HepG2 (cell line): ENCODE results near the gene CTSW. TPM values are rescaled to one million over a fixed set of nuclear protein-coding genes. Genes with fewer than 3 reads are reported as not detected.

Experiments
- ATAC-seq: fragments of 200-7000 bp; cut with Tn5 transposase; 3 replicates; pipeline ENCODE4 v1.9.1; 2020; ENCODE audit warnings: mild to moderate bottlenecking, moderate library complexity
- BruUV-seq: library from RNA; stranded (reverse); fragments of 400-500 nt; replicated peaks from 2 replicates; lab custom pipeline; 2021; lab: Mats Ljungman, UMichigan
- CTCF ChIA-PET: fragments of 300-600 bp; formaldehyde crosslinking; extraction: SDS; loops from one replicate; lab custom pipeline; 2021; ENCODE audit warnings: low total read pairs, inconsistent platforms, low intra/inter-chr PET ratio; lab: Yijun Ruan, JAX
- POLR2A ChIA-PET: fragments of 350-600 bp; sonication (Branson Sonifier 250); formaldehyde crosslinking; loops from one replicate; lab custom pipeline; 2020; ENCODE audit warnings: antibody characterized with exemption, inconsistent platforms; lab: Yijun Ruan, JAX
- DNase-seq: peaks from one replicate; pipeline ENCODE4 v3.0.0-alpha.2; 2015; ENCODE audit warnings: low spot score
- FAIRE-seq: peaks from 3 replicates; lab custom pipeline; 2011; peaks lifted over from hg19 to GRCh38; lab: Jason Lieb, UNC
- H2AFZ ChIP-seq: one replicate; pipeline ENCODE4 v1.6.1; 2011; ENCODE audit warnings: low read length, inconsistent platforms
- H3K27ac ChIP-seq: fragments of 300-600 bp; 3 replicates; pipeline ENCODE4 v1.8.0; 2011; ENCODE audit warnings: mixed run types, mild to moderate bottlenecking, mixed read lengths, low read length, inconsistent platforms; ENCODE audit not compliant: insufficient read depth; ENCODE audit errors: extremely low read length
- H3K27me3 ChIP-seq, 2 experiments: fragments of 200-600 bp in 1 of 2; 2 replicates in 1 of 2; 3 replicates in 1 of 2; pipeline versions ENCODE4 v1.6.0 to v1.8.0; 2011; ENCODE audit warnings: low read length in 2 of 2, mild to moderate bottlenecking in 2 of 2, moderate library complexity in 2 of 2, inconsistent platforms in 1 of 2; ENCODE audit not compliant: insufficient read depth in 2 of 2, control insufficient read depth in 1 of 2
- H3K36me3 ChIP-seq, 2 experiments: fragments of 200-600 bp in 1 of 2; replicated peaks in 1 of 2; 2 replicates in 1 of 2; 3 replicates in 1 of 2; pipeline versions ENCODE4 v1.5.1 to v1.8.0; 2011; ENCODE audit warnings: low read length in 2 of 2, inconsistent platforms in 1 of 2; ENCODE audit not compliant: insufficient read depth in 2 of 2, control insufficient read depth in 1 of 2
- H3K4me1 ChIP-seq: 2 replicates; pipeline ENCODE4 v1.5.1; 2012; ENCODE audit warnings: low read length, inconsistent platforms; ENCODE audit not compliant: insufficient read depth
- H3K4me2 ChIP-seq: 2 replicates; pipeline ENCODE4 v1.6.0; 2011; ENCODE audit warnings: low read depth, low read length, inconsistent platforms
- H3K4me3 ChIP-seq, 3 experiments: fragments of 200-600 bp in 1 of 3; sonication (generic), shearing (Covaris generic) in 1 of 3; replicated peaks in 1 of 3; 2 replicates each; pipeline ENCODE4 v1.5.1; 2011 to 2016; ENCODE audit warnings: low read length in 3 of 3, inconsistent platforms in 2 of 3, low read depth in 2 of 3, mild to moderate bottlenecking in 2 of 3, control low read depth in 1 of 3, mixed read lengths in 1 of 3; ENCODE audit not compliant: insufficient read depth in 1 of 3
- H3K79me2 ChIP-seq: one replicate; pipeline ENCODE4 v1.6.1; 2011; ENCODE audit warnings: low read length, inconsistent platforms; ENCODE audit not compliant: insufficient read depth
- H3K9ac ChIP-seq: 2 replicates; pipeline ENCODE4 v1.6.0; 2011; ENCODE audit warnings: mild to moderate bottlenecking, low read depth, low read length, inconsistent platforms; ENCODE audit not compliant: insufficient read depth
- H3K9me3 ChIP-seq: 2 replicates; pipeline ENCODE4 v1.5.1; 2012; ENCODE audit warnings: mild to moderate bottlenecking, low read length
- H4K20me1 ChIP-seq: 2 replicates; pipeline ENCODE4 v1.6.0; 2011; ENCODE audit warnings: inconsistent platforms, mild to moderate bottlenecking, low read length, moderate library complexity; ENCODE audit not compliant: insufficient read depth
- FOXK1 ChIP-seq: sonication (generic); formaldehyde crosslinking; IDR thresholded peaks from 2 replicates; pipeline ENCODE4 v1.4.0; 2020; ENCODE audit warnings: low read depth, missing genetic modification reagents, borderline replicate concordance
- HNRNPL ChIP-seq: fragments of 200-400 bp; formaldehyde crosslinking; IDR thresholded peaks from 2 replicates; pipeline ENCODE4 v1.6.1; 2017; ENCODE audit warnings: mild to moderate bottlenecking, low read depth, low read length
- NR2F1 ChIP-seq, 2 experiments: fragments of 450-650 bp in 1 of 2; formaldehyde crosslinking in 1 of 2; IDR thresholded peaks; 2 replicates each; pipeline versions ENCODE4 v1.5.0 to v1.6.1; 2016 to 2020; ENCODE audit warnings: mild to moderate bottlenecking in 1 of 2, missing compliant biosample characterization in 1 of 2, missing genetic modification reagents in 1 of 2, moderate library complexity in 1 of 2
- ZNF616 ChIP-seq: sonication (generic); formaldehyde crosslinking; IDR thresholded peaks from 2 replicates; pipeline ENCODE4 v1.5.0; 2020; ENCODE audit warnings: low read depth, mild to moderate bottlenecking, missing genetic modification reagents
- WGBS: methylation state at CpG from one replicate; pipeline ENCODE4 v1.1.6; 2017; ENCODE audit warnings: low lambda C conversion rate; 5-methylcytosine and 5-hydroxymethylcytosine counted together
- in situ Hi-C: cut with HindIII; loops from 2 replicates; pipeline ENCODE4 v1.10.0; 2017; ENCODE audit warnings: low pct_unique_long_range_greater_than_20kb; ENCODE audit not compliant: extremely low pct_ligation_motif_present
- intact Hi-C: fragments of 100-400 bp; cut with micrococcal nuclease; formaldehyde crosslinking; loops from one replicate; pipeline ENCODE4 v1.10.0; 2022; ENCODE audit not compliant: unreplicated experiment
- polyA plus RNA-seq, 8 experiments: library from polyadenylated mRNA; depleted of rRNA in 3 of 8; stranded (reverse) in 7 of 8; unstranded in 1 of 8; fragments of >200 nt; fragmentation: Illumina TruSeq in 4 of 8; extraction: Trizol in 4 of 8; gene quantifications; 2 replicates each; pipeline versions ENCODE4 v1.2.1 to v1.2.3, GENCODE V29; 2011 to 2016; ENCODE audit warnings: low read depth in 4 of 8, missing spikeins in 1 of 8, mixed read lengths in 1 of 8; ENCODE audit not compliant: insufficient read depth in 1 of 8
- total RNA-seq, 5 experiments: library from RNA; depleted of rRNA; stranded (reverse); fragments of >200 nt; fragmentation: Illumina TruSeq; extraction: Trizol; gene quantifications; 2 replicates each; pipeline ENCODE4 v1.2.3, GENCODE V29; 2016; ENCODE audit warnings: low read depth in 1 of 5
- TF ChIP-seq, protein P1 (sequence below): sonication (generic); formaldehyde crosslinking; conservative IDR thresholded peaks from 2 replicates; pipeline ENCODE4 v1.8.0; 2022; ENCODE audit warnings: mild to moderate bottlenecking, moderate library complexity, missing genetic modification reagents

The CTSW gene
- total and polyA plus RNA-seq, 2 of the 13 experiments (the other 11 are each of a cell fraction or from before 2014, with no cell fraction given): 0.09 TPM; not detected in 1

DNA sequence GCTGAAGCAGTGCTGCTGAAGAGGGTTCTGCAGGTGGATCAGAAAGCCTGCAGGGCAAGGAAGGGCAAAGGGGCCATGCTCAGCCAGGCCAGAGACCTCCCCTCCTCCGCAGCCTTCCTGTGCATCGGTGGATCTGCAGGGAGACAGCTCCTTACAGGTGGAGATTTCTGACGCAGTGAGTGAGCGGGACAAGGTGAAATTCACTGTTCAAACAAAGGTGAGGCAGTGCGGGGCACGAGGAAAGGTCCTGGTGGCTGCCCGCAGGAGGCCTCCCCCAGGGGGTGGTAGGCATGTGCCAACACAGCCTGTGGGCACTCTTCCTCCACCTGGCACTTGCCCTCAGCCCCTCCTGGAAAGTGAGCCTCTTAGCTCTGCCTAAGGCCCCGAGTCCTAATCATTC lies 30.3 kb upstream of the CTSW start:
- in situ Hi-C loops: no loop called here
- no peaks in the 10 kb centered on the region for H3K79me2 ChIP-seq
- H3K27ac ChIP-seq: no peak overlapping the region
- no TSS peak for BruUV-seq
- ChIA-PET CTCF (no interaction called here), POLR2A (interaction anchor here (1.2 to 4.1 kb wide), 5 partner anchors 9 to 129 kb away, joined by 3 to 21 read pairs (median 8); partner anchors contain the start of genes CFL1, MUS81 and RNASEH2C)
- DNase-seq (no peak), ATAC-seq (peak; percentile 16), FAIRE-seq (no peak)
- H4K20me1 ChIP-seq: peaks cover 17% of the 10 kb centered on the region
- TF ChIP-seq FOXK1 (CRISPR knock-in tag) (no peak), ZNF616 (CRISPR knock-in tag) (0 out of 2 replicates have a peak, but pooled peaks have one; percentile 12), HNRNPL (peak; percentile 66; the same call in 1 of the 2 replicates), NR2F1 (CRISPR knock-in tag; IDR thresholded peaks at IDR 0.05) (0 out of 4 replicates have a peak, but pooled peaks of 1 of the 2 experiments have one; percentile 13)
- TF ChIP-seq, protein P1, sequence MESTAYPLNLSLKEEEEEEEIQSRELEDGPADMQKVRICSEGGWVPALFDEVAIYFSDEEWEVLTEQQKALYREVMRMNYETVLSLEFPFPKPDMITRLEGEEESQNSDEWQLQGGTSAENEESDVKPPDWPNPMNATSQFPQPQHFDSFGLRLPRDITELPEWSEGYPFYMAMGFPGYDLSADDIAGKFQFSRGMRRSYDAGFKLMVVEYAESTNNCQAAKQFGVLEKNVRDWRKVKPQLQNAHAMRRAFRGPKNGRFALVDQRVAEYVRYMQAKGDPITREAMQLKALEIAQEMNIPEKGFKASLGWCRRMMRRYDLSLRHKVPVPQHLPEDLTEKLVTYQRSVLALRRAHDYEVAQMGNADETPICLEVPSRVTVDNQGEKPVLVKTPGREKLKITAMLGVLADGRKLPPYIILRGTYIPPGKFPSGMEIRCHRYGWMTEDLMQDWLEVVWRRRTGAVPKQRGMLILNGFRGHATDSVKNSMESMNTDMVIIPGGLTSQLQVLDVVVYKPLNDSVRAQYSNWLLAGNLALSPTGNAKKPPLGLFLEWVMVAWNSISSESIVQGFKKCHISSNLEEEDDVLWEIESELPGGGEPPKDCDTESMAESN (CRISPR knock-in tag): peak; percentile 76
- WGBS: 25% methylated on average over 2 of the region's 8 CpGs
- H3K9ac ChIP-seq: 0 out of 2 replicates have a peak overlapping the region, but pooled peaks have one; percentile 17
- H3K4me2 ChIP-seq: peak overlapping the region; percentile 60
- no peaks in the 10 kb centered on the region for H3K27me3 ChIP-seq
- no peak overlapping the region for H2AFZ ChIP-seq
- H3K4me1 ChIP-seq: peaks cover 61% of the 10 kb centered on the region
- peak overlapping the region in 1 of 3 experiments; percentile 51; a peak in 1 of 6 replicates for H3K4me3 ChIP-seq
- H3K36me3 ChIP-seq: peaks cover 3 to 14% of the 10 kb centered on the region in 2 experiments; a peak in 4 of 5 replicates
- H3K9me3 ChIP-seq: 0 out of 2 replicates have a peak, but pooled peaks cover 4% of the 10 kb centered on the region
- intact Hi-C loops: no loop called here
